Measurements from ENCODE around the gene PHYHIPL. TPM values are rescaled to one million over a fixed set of nuclear protein-coding genes. Genes with fewer than 3 reads are reported as not detected.

The PHYHIPL gene
- total RNA-seq: not detected in 2 replicates

DNA sequence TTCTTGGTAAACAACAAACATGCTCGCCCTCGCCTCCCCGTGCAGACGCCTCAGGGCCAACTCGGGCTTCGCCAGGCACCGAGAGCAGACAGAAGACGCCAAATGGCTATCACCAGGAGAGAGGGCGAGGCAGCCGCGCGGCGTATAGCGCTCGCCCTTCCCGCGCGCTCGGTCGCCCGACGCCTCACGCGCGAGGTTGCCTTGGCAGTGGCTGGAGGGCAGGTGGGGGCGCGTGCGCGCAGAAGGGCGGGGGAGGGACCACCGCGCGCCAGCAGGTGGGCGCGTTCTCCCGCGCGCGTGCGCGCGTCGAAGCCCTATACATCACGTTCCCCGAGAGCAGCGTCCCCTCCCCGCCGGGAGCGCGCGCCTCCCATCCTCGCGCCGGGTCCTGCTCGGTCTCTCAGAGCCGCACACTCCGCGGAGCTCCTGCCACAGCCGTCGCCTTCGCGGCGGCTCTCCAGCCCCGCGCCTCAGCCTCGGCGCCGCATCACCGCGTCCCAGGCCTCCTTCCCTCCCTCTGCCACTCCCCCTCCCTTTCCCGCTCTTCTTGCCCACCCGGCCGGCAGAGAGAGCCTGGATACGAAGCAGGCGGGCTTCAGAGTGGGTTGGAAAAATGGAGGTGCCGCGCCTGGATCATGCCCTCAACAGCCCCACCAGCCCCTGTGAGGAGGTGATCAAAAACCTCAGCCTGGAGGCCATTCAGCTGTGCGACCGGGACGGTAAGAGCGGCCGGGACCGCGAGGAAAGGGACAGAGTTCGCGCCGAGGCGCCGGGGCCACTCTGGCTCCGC lies at the start of gene PHYHIPL:
TSS of gene PHYHIPL (plus strand) at position 403 of the 790 bp plus-strand sequence. CDS start at position 614, 211 bp downstream.

Other genes with a start within 250 kb of the PHYHIPL start
- 1.3 and 3.9 TPM in 2 replicates for gene FAM13C, start 185.9 kb downstream of the PHYHIPL start, total RNA-seq